Karpas-422 (cell line): ENCODE data around the gene RNF43. TPM values are rescaled to one million over a fixed set of nuclear protein-coding genes. Genes with fewer than 3 reads are reported as not detected.
A peak's percentile ranks its signal among the peaks of the same experiment; 100 is the strongest.

Source experiments
- DNase-seq: peaks from one replicate; pipeline ENCODE4 v3.0.0-alpha.2; 2015
- H2AFZ ChIP-seq: fragments of 200-600 bp; sonication (generic); 2 replicates; pipeline ENCODE4 v1.6.1; 2014; ENCODE audit warnings: antibody characterized with exemption, low read length, mixed read lengths
- H3K27ac ChIP-seq: fragments of 200-600 bp; sonication (generic); 2 replicates; pipeline ENCODE4 v1.5.1; 2014; ENCODE audit warnings: mild to moderate bottlenecking, low read length, moderate library complexity
- H3K27me3 ChIP-seq: fragments of 200-600 bp; sonication (generic); 2 replicates; pipeline ENCODE4 v1.6.1; 2014; ENCODE audit warnings: low read length, mixed read lengths
- H3K36me3 ChIP-seq: fragments of 200-600 bp; sonication (generic); 2 replicates; pipeline ENCODE4 v1.6.1; 2014; ENCODE audit warnings: low read length, mixed read lengths; ENCODE audit not compliant: insufficient read depth
- H3K4me1 ChIP-seq: fragments of 200-600 bp; sonication (generic); 2 replicates; pipeline ENCODE4 v1.6.1; 2014; ENCODE audit warnings: mild to moderate bottlenecking, low read length, mixed read lengths
- H3K4me2 ChIP-seq: fragments of 200-600 bp; sonication (generic); 2 replicates; pipeline ENCODE4 v1.6.1; 2014; ENCODE audit warnings: low read length, low read depth, mild to moderate bottlenecking; ENCODE audit not compliant: poor library complexity, severe bottlenecking
- H3K4me3 ChIP-seq: fragments of 200-600 bp; sonication (generic); 2 replicates; pipeline ENCODE4 v1.5.1; 2014; ENCODE audit warnings: mild to moderate bottlenecking, antibody characterized with exemption, low read length, mixed read lengths
- H3K79me2 ChIP-seq: fragments of 200-600 bp; sonication (generic); 2 replicates; pipeline ENCODE4 v1.6.1; 2014; ENCODE audit warnings: mild to moderate bottlenecking, low read length, mixed read lengths
- H3K9ac ChIP-seq: fragments of 200-600 bp; sonication (generic); 2 replicates; pipeline ENCODE4 v1.6.0; 2014; ENCODE audit warnings: low read length
- H3K9me2 ChIP-seq: fragments of 200-600 bp; sonication (generic), shearing (Covaris generic); replicated peaks from 2 replicates; pipeline ENCODE4 v1.6.0; 2014; ENCODE audit warnings: mild to moderate bottlenecking, low read length, moderate library complexity; ENCODE audit not compliant: insufficient read depth
- H3K9me3 ChIP-seq: fragments of 300-700, 200-600 bp; sonication (generic); 2 replicates; pipeline ENCODE4 v1.6.1; 2014; ENCODE audit warnings: low read length, mixed read lengths
- H4K20me1 ChIP-seq: fragments of 200-600 bp; sonication (generic); 2 replicates; pipeline ENCODE4 v1.6.1; 2014; ENCODE audit warnings: mild to moderate bottlenecking, antibody characterized with exemption, low read length, low read depth; ENCODE audit not compliant: insufficient read depth
- total RNA-seq: library from RNA; depleted of rRNA; stranded (reverse); fragments of >200 nt; shearing (Covaris generic); gene quantifications from 2 replicates; pipeline ENCODE4 v1.2.3, GENCODE V29; 2014; ENCODE audit warnings: low replicate concordance; rRNA removed

Gene RNF43
- total RNA-seq, 1 experiment from 2014 or later: not detected

GRCh38 chr17:58370309-58370708, 47.0 kb downstream of the RNF43 start:
- Histone ChIP-seq H4K20me1 (no peaks in the 10 kb centered on the region), H3K36me3 (no peaks in the 10 kb centered on the region), H3K4me1 (no peaks in the 10 kb centered on the region), H3K9me2 (no peaks in the 10 kb centered on the region), H3K9ac (no peak overlapping the region), H3K27ac (no peak overlapping the region), H3K27me3 (no peaks in the 10 kb centered on the region), H3K4me3 (no peak overlapping the region), H3K9me3 (no peaks in the 10 kb centered on the region), H2AFZ (no peak overlapping the region), H3K79me2 (no peaks in the 10 kb centered on the region), H3K4me2 (no peak overlapping the region)
- DNase-seq: no peak

- H3K27me3 ChIP-seq: no peaks in the 10 kb centered on the region
- H3K36me3 ChIP-seq: no peaks in the 10 kb centered on the region
- no peaks in the 10 kb centered on the region for H4K20me1 ChIP-seq
- H3K79me2 ChIP-seq: no peaks in the 10 kb centered on the region
- no peak overlapping the region for H3K4me3 ChIP-seq
- DNase-seq: no peak
- H3K9me3 ChIP-seq: no peaks in the 10 kb centered on the region
- no peak overlapping the region for H3K27ac ChIP-seq
- H3K9me2 ChIP-seq: no peaks in the 10 kb centered on the region
- 0 out of 2 replicates have a peak overlapping the region, but pooled peaks have one; percentile 41 for H2AFZ ChIP-seq
- H3K4me2 ChIP-seq: no peak overlapping the region
- H3K4me1 ChIP-seq: no peaks in the 10 kb centered on the region
- no peak overlapping the region for H3K9ac ChIP-seq
These were observed 47.9 kb downstream of the RNF43 start for GRCh38 chr17:58369214-58370031.

- Histone ChIP-seq H4K20me1 (no peaks in the 10 kb centered on the region), H3K4me1 (no peaks in the 10 kb centered on the region), H3K27ac (no peak overlapping the region), H3K9me2 (no peaks in the 10 kb centered on the region), H2AFZ (0 out of 2 replicates have a peak overlapping the region, but pooled peaks have one; percentile 41), H3K9ac (no peak overlapping the region), H3K36me3 (no peaks in the 10 kb centered on the region), H3K9me3 (no peaks in the 10 kb centered on the region), H3K4me3 (no peak overlapping the region), H3K27me3 (no peaks in the 10 kb centered on the region), H3K79me2 (no peaks in the 10 kb centered on the region), H3K4me2 (no peak overlapping the region)
- DNase-seq: peak; percentile 62
These were observed 48.5 kb downstream of the RNF43 start for GRCh38 chr17:58368860-58369213.

Other genes starting within 250 kb of the RNF43 start
- not detected in 2 replicates for gene EPX, start 224.8 kb downstream of the RNF43 start, total RNA-seq
- gene MKS1, start 198.3 kb downstream of the RNF43 start, total RNA-seq: 17.5 and 20.8 TPM in 2 replicates
- gene LPO, start 178.9 kb downstream of the RNF43 start, total RNA-seq: 0.36 TPM in 1 of 2 replicates, not detected in the other
- gene MPO, start 136.6 kb downstream of the RNF43 start, total RNA-seq: not detected in 2 replicates
- 7.8 and 14.0 TPM in 2 replicates for gene TSPOAP1, start 88.7 kb downstream of the RNF43 start, total RNA-seq
- gene SUPT4H1, start 65.3 kb downstream of the RNF43 start, total RNA-seq: 50.2 and 64.7 TPM in 2 replicates
- gene HSF5, start 70.9 kb upstream of the RNF43 start, total RNA-seq: 0.11 and 0.82 TPM in 2 replicates
- 53.6 and 64.0 TPM in 2 replicates for gene MTMR4, start 97.1 kb upstream of the RNF43 start, total RNA-seq